CD4-positive, alpha-beta T cell treated with Interleukin-21 for 1 hour (primary cell): ENCODE results near the gene WDR17.

Source experiments
- DNase-seq: peaks from one replicate; pipeline ENCODE4 v3.0.0-alpha.2; 2020

The WDR17 gene

DNA sequence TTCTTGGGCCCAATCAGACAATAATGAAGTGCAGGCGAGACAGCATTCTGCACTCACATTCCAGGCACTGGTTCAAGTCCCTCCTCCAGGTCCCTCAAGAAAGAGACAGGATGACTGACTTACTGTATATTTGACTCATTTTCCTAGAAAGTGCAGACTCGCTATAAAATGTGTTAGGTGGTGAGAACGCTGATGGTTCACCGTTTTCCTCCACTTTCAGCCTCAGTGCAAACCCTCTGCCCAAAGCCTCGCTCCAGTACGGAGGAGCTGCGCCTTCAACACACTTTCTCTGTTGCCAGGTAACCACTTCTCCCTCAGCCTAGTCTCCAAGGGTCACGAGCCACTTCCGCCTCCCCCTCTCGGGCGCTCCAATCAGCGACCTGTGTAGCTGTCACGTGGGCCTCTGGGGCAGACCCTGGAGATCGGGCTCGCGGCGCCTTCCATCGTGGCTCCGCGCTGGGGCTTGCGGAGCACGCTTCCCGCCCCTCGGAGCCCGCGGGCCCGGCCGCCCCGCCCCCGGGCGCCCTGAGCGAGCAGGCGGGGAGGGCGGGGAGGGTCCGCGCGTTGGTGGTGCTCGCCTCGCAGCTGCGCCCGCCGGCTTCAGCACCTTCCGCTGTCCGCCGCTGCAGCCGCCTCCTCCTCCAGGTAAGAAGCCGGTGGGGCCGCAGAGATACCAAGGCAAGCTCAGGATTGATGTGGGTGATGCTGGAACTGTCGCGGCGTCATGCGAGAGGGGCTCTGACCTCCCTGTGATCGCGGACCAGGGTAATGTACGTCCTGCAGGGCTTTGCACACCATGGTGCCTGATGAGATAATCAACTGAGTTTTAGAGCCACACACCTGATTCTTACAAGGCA is at the start of gene WDR17:
TSS of gene WDR17 (plus strand) at position 407 of the 857 bp plus-strand sequence. CDS start 45,740 bp downstream, outside the sequence.
- DNase-seq: peak; percentile 77

DNA sequence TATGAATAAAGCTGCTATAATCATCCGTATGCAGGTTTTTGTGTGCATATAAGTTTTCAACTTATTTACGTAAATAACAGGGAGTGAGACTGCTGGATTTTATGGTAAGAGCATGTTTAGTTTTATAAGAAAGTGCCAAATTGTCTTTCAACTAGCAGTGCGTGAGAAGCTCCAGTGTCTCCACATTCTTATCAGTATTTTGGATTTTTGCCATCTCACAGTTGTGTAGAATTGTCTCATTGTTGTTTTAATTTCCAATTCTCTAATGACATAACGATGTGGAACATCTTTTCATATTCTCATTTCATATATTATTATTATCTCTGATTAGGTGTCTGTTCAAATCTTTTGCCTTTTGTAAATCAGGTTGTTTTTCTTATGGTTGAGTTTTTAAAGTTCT is 49.0 kb upstream of the WDR17 start:
- DNase-seq: no peak

DNA sequence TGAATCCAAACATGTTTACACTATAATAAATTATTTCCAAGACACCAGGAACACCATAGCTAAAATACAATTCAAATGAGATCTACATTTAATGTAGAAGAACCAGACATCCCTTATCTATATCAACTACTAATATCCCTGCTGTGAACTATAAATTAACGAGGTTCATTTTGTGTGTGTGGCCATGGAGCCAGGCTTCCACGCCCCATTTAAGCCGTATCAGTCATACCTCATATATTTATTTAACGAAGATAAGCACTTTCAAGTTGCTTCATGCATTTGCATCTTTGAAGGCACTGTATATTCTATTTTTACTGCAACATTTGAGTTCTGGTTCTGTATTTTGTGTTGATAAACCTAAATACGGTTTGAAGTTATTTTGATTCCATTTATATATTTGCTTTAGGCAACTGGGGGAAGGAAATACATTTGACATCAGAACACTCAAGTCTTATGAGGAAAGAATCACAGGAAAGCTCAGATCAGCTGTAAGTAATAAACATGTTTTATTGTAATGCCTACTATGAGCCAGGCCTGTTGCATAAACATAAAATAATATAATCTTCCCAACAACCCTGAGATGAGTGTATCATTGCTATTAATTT is 45.1 kb upstream of the WDR17 start:
- no peak for DNase-seq

DNA sequence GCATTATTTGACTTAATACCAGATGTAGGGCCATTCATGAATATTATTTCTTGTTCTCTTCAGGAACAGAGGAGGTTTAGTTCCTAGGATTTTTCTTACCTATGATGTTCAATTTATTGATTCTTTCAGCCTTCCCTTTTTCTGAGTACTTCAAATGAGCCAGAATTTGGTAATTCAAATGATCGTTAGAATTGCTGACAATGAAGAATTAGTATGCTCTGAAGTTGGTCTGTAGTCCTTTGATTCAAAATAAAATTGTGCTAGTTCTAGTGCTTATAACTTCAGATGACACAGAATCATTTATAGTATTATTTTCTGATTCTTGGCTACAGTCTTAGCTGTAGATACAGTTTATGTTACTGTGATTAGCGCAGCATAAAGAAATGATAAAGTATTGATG is 35.2 kb upstream of the WDR17 start:
- no peak for DNase-seq

DNA sequence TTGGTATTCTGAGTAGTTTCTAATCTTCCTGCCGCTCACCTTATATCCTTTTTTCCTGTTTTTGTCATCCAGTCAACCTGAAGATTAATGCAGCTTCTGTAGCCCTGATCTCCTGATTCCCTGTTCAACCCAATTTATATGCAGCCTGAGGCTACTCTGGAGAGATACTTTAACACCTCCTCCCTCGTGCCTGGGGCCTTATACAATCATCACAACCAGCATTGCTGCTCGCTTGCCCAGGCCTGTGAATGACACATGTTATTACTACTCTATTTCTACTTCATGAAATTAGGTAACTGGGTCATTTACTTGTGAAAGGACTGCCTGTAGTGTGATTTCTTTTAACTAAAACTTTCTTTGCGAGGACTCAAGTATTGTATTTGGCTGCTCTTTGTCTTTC is 33.7 kb upstream of the WDR17 start:
- DNase-seq: no peak

DNA sequence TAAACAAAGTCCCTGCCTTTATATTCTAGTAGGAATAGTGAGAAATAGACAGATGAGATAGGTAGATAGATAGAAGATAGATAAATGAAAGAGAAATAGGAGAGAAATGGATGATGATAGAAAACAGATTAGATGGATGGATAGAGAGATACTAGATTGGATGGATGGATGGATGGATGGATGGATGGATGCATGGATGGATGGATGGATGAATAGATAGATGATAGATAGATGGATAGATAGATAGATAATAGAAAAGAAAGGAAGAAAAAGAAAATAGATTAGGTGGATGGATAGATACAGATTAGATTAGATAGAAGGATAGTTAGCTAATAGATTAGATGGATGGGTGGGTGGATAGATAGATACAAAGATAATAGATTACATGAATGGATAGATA is 33.2 kb upstream of the WDR17 start:
- no peak for DNase-seq

DNA sequence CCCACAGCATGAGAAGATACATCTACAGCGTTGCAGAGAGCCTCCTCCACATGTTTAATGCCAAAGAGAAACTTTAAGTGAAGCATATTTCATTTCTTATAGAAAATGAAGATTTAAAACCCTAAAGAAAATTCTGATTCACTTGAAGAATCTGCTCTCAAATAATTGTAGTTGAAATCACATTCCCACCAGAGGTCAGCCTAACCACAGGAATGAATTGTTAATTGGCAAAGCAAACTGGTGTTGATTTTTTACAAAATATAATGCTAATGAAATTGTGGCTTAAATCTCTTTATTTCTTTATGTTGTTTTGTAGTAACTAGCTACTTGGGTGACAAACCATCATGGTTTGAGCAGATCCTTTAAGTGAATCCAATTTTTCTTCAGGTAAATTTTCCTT is 31.1 kb upstream of the WDR17 start:
- DNase-seq: peak; percentile 35

DNA sequence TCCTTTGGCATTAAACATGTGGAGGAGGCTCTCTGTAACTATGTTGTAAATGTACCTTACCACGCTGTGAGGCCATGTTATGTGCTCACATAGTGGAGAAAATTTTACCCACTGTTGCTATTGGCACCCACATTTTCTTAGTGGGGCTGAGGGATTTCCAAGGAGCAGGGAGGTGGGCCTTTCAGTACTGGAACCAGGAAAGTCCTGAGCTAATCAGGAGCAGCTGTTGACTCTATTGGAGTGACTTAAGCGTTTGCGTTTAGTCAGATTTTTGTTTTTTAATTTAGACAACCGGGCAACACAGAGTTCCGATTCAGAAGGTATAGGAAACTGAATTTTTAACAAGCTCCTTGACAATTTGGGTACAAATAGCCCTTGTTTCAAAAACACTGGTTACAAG is 30.7 kb upstream of the WDR17 start:
- no peak for DNase-seq

DNA sequence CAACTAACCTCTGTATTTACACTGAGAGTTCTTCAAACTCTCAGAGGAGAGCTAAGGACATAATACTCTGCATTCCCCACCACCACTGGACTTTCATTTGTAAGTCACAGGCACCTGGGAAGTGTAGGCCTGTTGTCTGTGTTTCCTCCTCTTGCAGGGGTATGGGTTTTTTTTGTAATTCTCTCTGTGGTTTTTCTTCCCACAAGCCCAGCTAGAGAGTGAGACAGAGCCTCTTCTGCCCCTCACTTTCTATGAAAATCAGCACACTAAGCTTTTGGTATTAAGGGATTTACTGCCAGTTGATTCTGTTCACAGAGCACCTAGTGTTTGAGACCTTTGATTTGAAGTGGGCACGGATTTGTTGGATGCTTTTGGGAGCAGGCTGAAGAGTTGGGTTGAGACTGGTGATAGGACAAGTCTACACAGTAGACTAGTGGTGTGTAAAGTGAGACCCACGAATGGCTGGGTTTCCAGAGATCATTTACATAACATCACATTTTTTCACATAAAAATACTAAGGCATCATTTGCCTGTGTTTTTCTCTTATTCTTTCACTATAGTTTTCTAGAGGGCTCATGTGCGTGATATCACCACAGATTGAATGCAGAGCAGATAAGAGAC is 28.9 kb upstream of the WDR17 start:
- no peak for DNase-seq

DNA sequence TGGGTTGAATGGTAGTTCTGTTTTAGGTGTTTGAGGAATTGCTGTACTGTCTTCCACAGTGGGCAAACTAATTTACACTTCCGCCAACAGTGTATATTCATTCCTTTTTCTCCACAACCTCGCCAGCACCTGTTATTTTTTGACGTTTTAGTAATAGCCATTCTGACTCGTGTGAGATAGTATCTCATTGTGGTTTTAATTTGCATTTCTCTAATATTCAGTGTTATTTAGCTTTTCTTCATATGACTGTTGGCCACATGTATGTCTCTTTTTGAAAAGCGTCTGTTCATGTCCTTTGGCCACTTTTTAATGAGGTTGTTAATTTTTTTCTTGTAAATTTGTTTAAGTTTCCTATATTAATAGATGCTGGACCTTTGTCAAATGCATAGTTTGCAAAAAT is 26.9 kb upstream of the WDR17 start:
- no peak for DNase-seq

DNA sequence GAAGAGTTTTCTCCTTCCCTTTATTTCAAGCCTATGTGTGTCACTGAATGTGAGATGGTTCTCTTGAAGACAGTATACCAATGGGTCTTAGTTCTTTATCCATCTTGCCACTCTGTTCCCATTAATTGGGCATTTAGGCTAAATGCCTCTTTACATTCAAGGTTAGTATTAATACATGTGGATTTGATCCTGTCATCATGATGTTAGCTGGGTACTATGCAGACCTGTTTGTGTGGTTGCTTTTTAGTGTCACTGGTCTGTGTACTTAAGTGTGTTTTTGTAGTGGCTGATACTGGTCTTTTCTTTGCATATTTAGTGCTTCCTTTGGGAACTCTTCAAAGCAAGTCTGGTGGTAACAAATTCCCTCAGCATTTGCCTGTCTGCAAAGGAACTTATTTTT is 23.4 kb upstream of the WDR17 start:
- DNase-seq: no peak

DNA sequence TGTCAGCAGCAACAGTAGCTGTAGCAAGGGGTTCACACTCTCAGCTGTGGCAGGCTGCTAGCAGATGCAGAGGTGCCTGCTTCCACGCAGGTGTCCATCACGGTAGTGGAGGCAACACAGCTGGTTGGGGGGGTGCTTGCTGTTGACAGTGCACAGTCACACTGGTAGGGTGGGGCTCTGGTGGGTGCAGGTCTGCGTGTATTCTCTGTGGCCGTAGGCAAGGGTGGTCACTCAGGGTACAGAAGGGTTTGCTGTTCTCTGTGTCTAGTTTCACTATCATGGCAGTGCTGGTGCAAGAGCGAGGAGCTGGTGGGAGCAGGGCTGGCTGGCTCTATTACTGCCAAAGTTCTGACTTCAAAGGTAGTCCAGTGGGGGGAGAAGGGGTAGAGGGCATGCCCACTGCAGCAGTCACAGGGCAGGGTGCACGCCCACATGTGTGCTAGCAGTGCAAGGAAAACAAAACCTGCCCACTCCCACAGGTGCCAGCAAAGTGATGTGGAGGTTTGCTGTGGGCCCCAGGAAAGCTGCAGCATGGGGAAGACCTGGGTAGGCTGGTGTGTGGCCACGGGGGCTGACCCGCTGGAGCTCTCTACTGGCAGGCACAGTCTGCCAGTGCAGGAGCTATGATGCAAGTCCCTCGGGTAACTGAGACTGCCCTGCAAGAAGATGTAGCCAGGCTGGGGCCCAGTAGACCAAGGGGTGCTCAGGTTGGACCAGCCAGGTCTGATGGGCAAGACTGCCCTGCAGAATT is 21.6 kb upstream of the WDR17 start:
- no peak for DNase-seq

DNA sequence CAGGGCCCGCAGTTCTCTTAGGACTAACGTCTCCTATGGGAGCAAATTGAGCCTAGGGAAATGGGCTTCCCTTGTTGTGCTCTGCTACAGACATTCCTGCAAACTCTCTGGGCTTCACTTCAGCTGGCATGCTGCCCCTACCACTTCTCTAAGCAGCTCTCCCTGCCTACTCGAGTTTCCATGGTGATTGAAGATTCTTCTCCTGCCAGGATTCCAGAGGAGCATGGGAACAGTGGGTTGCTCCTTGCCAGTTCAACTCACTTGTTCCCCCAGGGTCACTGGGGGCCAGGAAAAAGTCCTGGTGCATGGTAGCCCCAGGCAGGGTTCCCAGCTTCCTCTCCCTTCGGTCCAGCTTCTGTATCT is 21.1 kb upstream of the WDR17 start:
- DNase-seq: no peak

DNA sequence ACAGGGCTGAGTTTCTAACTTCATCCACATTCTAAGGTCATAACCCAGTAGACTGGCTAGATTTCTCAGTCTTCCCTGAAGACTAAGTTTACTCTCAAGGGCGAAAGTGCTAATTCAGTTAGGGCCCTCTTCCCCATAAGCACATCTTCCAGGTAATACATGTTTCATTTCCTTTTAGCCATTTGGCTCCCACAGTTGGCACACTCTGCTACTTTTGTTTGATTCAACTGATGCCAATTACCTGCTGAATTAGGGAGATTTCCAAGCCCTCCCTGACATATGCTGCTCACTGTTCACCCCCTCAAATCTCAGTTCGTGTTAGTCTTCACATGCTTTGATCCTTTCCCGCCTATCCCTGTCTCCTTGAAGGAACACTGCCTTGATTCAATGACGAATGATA is 17.0 kb upstream of the WDR17 start:
- no peak for DNase-seq

DNA sequence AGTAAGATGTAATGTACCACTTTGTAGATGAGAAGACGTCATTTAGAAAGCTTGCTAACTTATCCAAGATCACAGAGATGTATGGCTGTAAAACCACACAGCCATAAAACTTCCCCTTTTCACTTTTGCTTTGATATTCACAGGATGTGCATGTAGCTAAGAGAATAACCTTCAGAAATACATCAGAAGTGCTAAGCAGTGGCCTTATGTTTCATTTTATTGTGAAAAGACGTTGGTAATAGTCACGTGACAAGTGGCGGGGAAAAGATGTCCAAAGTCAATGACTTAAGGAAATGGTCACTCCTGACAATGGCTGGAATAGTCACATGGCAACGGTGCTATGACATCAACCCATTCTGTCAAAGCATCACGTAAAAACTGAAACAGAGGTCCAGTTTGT is 12.9 kb upstream of the WDR17 start:
- DNase-seq: no peak

DNA sequence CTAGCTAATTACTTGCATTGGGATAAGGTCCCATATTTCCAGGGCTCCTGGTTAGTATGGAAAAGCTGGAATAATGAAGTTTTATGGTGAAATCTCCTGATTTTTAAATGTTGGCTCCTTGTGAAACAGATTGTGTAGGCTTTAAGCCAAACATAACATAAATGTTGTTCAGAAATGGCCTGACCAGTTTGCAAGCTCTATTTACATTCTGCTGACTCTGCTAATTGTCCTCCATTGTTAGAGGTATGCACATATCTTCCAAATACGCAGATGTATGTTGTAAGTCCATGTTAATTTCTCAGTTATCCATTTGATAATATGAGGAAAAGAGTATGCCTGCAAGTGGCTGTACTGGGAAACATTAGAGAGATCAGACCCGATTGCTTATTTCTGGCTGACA is 11.9 kb upstream of the WDR17 start:
- no peak for DNase-seq

DNA sequence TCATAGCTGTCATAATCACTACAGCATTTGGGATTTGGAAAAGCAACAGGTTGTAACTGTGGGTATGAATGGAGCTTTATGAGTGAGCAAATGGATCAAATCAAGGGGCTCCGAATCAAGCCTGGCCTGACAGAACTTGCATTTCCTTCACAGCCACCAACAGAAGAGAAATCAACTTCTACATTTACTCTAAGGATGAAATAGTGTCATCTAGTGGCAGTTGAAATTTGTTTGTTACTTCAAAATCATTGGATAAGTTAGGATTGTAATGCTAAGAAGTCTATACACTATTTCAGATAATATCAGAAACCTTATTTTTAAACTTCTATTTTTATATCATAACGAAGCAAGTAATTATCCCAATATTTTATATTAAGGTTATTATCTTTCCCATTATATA is 10.7 kb upstream of the WDR17 start:
- DNase-seq: no peak

DNA sequence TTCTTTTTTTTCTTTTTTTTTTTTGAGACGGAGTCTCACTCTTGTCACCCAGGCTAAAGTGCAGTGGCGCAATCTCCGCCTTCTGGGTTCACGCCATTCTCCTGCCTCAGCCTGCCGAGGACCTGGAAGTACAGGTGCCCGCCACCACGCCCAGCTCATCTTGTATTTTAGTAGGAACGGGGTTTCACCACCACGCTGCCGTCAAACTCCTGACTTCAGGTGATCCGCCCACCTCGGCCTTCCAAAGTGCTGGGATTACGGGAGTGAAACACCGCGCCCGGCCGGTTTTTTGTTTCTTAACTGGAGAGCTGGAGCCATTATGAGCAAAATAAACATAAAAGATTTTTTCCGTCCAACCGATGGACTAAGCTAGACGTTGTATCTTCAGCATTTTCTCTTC is 1.9 kb upstream of the WDR17 start:
- no peak for DNase-seq

DNA sequence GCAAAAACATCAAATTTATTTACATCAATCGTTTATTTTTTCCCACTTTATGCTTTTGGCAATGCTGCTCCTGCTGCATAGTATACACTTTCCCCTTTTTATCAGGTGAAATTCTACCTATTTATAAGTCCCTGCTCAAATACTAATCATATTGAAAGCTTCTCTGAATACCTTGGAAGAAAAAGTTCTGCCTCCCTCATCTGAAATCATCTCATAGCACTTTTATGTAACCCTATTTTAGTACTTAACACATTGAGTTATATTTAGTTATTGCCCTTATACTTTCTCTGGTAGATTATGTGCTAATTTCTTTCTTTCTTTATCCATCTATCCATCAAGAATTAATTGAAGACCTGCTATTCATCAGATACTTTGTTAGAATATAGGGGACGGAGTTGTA is 1.1 kb upstream of the WDR17 start:
- no peak for DNase-seq

DNA sequence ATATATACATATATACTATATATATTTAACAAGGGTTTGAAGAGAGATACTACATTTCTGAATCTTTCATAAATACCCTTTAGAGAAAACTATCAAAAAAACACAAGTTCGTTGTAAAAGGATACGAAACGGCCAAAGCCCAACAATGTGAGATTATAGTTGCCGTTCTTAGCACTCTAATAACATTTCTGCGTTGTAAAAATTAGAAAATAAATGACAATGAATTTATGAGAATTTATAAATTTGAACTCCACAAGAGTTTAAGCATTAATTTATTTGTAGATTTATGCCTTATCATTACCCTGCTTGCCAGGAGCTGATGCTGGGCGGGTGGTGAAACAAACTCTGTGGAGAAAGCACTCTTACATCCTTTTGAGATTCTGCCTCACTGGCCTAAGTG is 1.1 kb downstream of the WDR17 start:
- no peak for DNase-seq

DNA sequence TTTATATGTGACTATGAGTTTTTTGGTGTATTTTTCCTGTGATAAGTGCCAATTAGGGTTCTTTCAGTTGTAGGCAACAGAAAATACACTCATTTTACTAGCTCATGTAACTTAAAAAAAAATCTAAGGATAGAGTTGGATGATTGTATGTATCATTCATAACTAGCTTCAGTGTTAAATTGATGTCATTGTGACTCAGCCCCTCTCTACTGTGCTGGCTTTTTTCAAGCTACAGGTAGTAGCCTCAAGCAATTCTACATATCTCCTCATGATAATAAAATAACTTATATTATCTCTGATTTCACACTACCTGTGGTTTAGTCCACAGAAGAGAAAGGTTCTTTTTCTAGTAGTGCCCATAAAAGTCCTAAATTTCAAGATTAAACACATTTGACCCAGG is 11.9 kb downstream of the WDR17 start:
- DNase-seq: no peak

DNA sequence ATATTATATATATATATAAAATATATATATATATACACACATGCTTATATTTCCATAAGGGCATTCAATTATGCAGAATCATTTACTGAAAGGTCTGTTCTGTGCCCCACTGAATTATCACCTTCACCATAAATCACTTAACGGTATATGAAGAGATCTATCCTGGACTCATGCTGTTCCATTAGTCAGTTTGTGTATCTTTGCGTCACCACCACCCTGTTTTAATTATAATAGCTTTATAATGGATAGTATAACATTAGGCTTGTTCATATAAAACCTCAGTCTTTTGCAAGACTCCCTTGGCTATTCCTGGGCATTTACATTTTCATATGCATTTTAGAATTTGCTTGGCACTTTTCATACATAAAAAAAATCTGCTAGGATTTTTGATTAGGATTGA is 19.1 kb downstream of the WDR17 start:
- DNase-seq: no peak

DNA sequence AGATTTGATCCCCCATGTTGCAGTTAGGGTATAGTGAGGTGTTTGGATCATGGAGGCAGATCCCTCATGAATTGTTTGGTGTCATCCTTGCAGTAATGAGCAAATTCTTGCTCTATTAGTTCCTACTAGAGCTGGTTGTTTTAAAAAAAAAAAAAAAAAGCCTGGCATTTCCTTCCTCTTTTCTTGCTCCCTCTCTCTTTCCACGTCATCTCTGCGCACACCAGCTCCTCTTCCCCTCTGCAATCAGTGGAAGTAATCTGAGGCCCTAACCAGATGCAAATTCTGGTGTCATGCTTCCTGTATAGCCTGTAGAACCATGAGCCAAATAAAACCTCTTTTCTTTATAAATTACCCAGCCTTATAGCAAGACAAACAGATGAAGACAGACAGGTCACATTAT is 24.5 kb downstream of the WDR17 start:
- no peak for DNase-seq

DNA sequence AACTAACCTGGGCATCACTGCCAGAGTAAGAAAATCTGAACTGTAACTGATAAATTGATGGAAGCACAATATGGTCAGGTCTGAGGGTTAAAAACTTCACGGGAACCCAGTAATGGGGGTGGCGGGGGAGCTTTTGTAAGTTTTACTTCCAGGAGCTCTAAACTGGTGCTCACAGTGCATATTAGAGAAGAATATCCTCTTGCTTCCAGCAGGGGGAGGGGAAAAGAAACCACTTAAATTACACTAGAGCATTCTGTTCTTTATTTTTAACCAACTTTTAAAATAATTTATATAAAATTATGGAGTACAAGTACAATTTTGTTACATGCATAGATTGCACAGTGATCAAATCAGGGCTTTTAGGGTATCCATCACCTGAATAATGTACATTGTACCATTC is 33.7 kb downstream of the WDR17 start:
- DNase-seq: no peak
